ENCODE measurements around the gene ANKRD2. TPM values are rescaled to one million over a fixed set of nuclear protein-coding genes. Genes with fewer than 3 reads are reported as not detected.

Gene ANKRD2
- total and polyA plus RNA-seq, 10 of the 15 experiments (the other 5 are each of a cell fraction or from before 2014, with no cell fraction given), result 0.18 to 0.23 TPM; not detected in 8

DNA sequence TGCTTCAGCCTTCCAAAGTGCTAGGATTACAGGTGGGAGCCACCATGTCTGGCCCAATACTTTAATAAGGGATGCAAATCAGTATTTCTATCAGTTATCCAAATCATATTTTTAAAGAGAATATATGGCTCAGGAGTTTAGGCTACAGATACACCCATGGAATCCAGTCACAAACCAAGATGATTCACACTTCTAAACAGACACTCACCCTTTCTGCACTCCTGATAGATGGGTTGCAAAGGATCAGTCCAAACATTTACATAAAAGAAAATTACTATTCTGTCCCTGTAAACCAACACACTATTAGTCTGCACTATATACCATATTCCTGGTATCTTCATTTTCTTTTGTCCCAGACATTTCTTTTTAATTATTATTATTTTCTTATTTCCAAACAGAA lies 58.5 kb downstream of the ANKRD2 start (continued):
- no peak for TF ChIP-seq CTCF (IDR thresholded peaks at IDR 0.05 in 2 of 3, conservative IDR thresholded peaks at IDR 0.05 in 1 of 3; ENCODE audit: control insufficient read depth in 2 of 3, extremely low read depth in 1 of 3, insufficient read depth in 1 of 3, low read depth in 3 of 3, low read length in 3 of 3)

- Histone ChIP-seq H4K20me1 (ENCODE audit: control insufficient read depth, insufficient read depth) (no peaks in the 10 kb centered on the region), H2AFZ (ENCODE audit: control insufficient read depth, low read depth, low read length) (peak within 1 kb of the TSS; percentile 99), H3K36me3 (ENCODE audit: control insufficient read depth in 2 of 2, insufficient read depth in 2 of 2, low read length in 1 of 2) (no peaks in the 10 kb centered on the region), H3K9me3 (replicated peaks; ENCODE audit: control insufficient read depth, insufficient read depth, low read length) (no peaks in the 10 kb centered on the region), H3K4me2 (ENCODE audit: control insufficient read depth, insufficient read depth) (peak within 1 kb of the TSS; percentile 75), H3K27me3 (replicated peaks in 1 of 2; ENCODE audit: control insufficient read depth in 2 of 2, insufficient read depth in 2 of 2, low read length in 1 of 2) (no peaks in the 10 kb centered on the region), H3K4me1 (ENCODE audit: control insufficient read depth, insufficient read depth, low read length) (no peaks in the 10 kb centered on the region), H3K79me2 (ENCODE audit: control insufficient read depth, insufficient read depth, low read length) (no peaks in the 10 kb centered on the region), H3K27ac (ENCODE audit: control insufficient read depth, insufficient read depth) (no peak within 1 kb of the TSS), H3K4me3 (peak within 1 kb of the TSS; percentile 89), H3K9ac (ENCODE audit: control insufficient read depth, insufficient read depth, low read length) (peak within 1 kb of the TSS; percentile 47)
- ChIA-PET CTCF (interaction anchor here (1.2 kb wide), 1 partner anchor 68 kb away, joined by 3 read pairs; no protein-coding TSS in a partner anchor), SMC1A (ENCODE audit: uncharacterized antibody, unreplicated experiment) (interaction anchor here (1.4 kb wide), 1 partner anchor 8 kb away, joined by 4 read pairs; no protein-coding TSS in a partner anchor), RAD21 (ENCODE audit: unreplicated experiment) (no interaction called here), POLR2A (no interaction called here)
- WGBS (ENCODE audit: insufficient coverage, insufficient replicate concordance, low lambda C conversion rate, missing lambda C conversion rate), result 5% methylated on average over 61 of the region's 62 CpGs
- DNase-seq (ENCODE audit: low read depth, low spot score) (peak; percentile 50), FAIRE-seq (peak; percentile 72), ATAC-seq (peak; percentile 100)
- no TSS peak for BruUV-seq (replicated peaks)
- intact Hi-C loops (cut with micrococcal nuclease; ENCODE audit: unreplicated experiment) (no loop called here), in situ Hi-C loops (cut with MboI) (no loop called here)
- TF ChIP-seq CREM (IDR thresholded peaks at IDR 0.05; ENCODE audit: low read depth) (0 out of 2 replicates have a peak, but pooled peaks have one; percentile 55), MYC (IDR thresholded peaks at IDR 0.05; ENCODE audit: insufficient read depth, insufficient read length, insufficient replicate concordance, low read length, severe bottlenecking) (no peak), POLR2A (IDR thresholded peaks at IDR 0.05; ENCODE audit: low read depth, low read length) (peak; percentile 75), BMI1 (IDR thresholded peaks at IDR 0.05; ENCODE audit: borderline replicate concordance) (peak; percentile 99), BHLHE40 (IDR thresholded peaks at IDR 0.05; ENCODE audit: borderline replicate concordance in 1 of 2, low read depth in 2 of 2, low read length in 1 of 2) (peak in 1 of 2 experiments; percentile 44; a peak in 2 of 4 replicates), FOXK2 (IDR thresholded peaks at IDR 0.05) (no peak), IKZF1 (conservative IDR thresholded peaks at IDR 0.05) (peak; percentile 49), NR2C1 (IDR thresholded peaks at IDR 0.05) (peak; percentile 86), CBFB (IDR thresholded peaks at IDR 0.05; ENCODE audit: low read depth) (peak; percentile 33; the same call in 1 of the 2 replicates), PAX8 (IDR thresholded peaks at IDR 0.05) (no peak), YY1 (IDR thresholded peaks at IDR 0.05; ENCODE audit: low read depth, low read length) (peak; percentile 99), CHD2 (IDR thresholded peaks at IDR 0.05; ENCODE audit: borderline replicate concordance, low read depth, low read length) (peak; percentile 84), YBX1 (IDR thresholded peaks at IDR 0.05) (no peak), FOS (IDR thresholded peaks at IDR 0.05; ENCODE audit: borderline replicate concordance, extremely low read depth, insufficient read length) (peak; percentile 52), DPF2 (IDR thresholded peaks at IDR 0.05) (peak; percentile 37; the same call in 1 of the 2 replicates)
- TF ChIP-seq, protein P1, sequence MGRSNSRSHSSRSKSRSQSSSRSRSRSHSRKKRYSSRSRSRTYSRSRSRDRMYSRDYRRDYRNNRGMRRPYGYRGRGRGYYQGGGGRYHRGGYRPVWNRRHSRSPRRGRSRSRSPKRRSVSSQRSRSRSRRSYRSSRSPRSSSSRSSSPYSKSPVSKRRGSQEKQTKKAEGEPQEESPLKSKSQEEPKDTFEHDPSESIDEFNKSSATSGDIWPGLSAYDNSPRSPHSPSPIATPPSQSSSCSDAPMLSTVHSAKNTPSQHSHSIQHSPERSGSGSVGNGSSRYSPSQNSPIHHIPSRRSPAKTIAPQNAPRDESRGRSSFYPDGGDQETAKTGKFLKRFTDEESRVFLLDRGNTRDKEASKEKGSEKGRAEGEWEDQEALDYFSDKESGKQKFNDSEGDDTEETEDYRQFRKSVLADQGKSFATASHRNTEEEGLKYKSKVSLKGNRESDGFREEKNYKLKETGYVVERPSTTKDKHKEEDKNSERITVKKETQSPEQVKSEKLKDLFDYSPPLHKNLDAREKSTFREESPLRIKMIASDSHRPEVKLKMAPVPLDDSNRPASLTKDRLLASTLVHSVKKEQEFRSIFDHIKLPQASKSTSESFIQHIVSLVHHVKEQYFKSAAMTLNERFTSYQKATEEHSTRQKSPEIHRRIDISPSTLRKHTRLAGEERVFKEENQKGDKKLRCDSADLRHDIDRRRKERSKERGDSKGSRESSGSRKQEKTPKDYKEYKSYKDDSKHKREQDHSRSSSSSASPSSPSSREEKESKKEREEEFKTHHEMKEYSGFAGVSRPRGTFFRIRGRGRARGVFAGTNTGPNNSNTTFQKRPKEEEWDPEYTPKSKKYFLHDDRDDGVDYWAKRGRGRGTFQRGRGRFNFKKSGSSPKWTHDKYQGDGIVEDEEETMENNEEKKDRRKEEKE (IDR thresholded peaks at IDR 0.05), result no peak
- TF ChIP-seq, protein P2, sequence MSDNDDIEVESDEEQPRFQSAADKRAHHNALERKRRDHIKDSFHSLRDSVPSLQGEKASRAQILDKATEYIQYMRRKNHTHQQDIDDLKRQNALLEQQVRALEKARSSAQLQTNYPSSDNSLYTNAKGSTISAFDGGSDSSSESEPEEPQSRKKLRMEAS (IDR thresholded peaks at IDR 0.05; ENCODE audit: low read depth, low read length), result no peak
These were observed 60.6 kb downstream of the ANKRD2 start, which contains the start of gene MORN4 for GRCh38 chr10:97632949-97633884. Gene MORN4 (minus strand): TSS chr10:97633500. CDS start chr10:97619653, 13,847 bp downstream.

Measured in GM12878 (cell line).